WTC11 (cell line): ENCODE results near the gene ADAD2.

Source experiments
- CREB1 ChIP-seq: sonication (generic); formaldehyde crosslinking; IDR thresholded peaks from 2 replicates; pipeline ENCODE4 v1.8.0; 2023; ENCODE audit warnings: mild to moderate bottlenecking, missing genetic modification reagents
- ETV6 ChIP-seq: sonication (generic); formaldehyde crosslinking; IDR thresholded peaks from 2 replicates; pipeline ENCODE4 v1.8.1; 2022; ENCODE audit warnings: mild to moderate bottlenecking, missing genetic modification reagents
- MXD4 ChIP-seq: fragments of 250-450 bp; sonication (Bioruptor Pico); IDR thresholded peaks from 2 replicates; pipeline ENCODE4 v1.8.0; 2021; ENCODE audit warnings: mild to moderate bottlenecking, moderate library complexity, borderline replicate concordance
- NFATC4 ChIP-seq: fragments of 250-450 bp; sonication (Bioruptor Pico); IDR thresholded peaks from 2 replicates; pipeline ENCODE4 v1.9.0; 2021; ENCODE audit warnings: mild to moderate bottlenecking
- PRRX2 ChIP-seq: fragments of 250-450 bp; sonication (Bioruptor Pico); IDR thresholded peaks from 2 replicates; pipeline ENCODE4 v1.8.0; 2021; ENCODE audit warnings: mild to moderate bottlenecking
- ZNF121 ChIP-seq: sonication (generic); formaldehyde crosslinking; IDR thresholded peaks from 2 replicates; pipeline ENCODE4 v1.8.0; 2023; ENCODE audit warnings: missing genetic modification reagents
- TF ChIP-seq, protein P1 (sequence below): sonication (generic); formaldehyde crosslinking; IDR thresholded peaks from 2 replicates; pipeline ENCODE4 v1.8.0; 2023; ENCODE audit warnings: mild to moderate bottlenecking, missing genetic modification reagents
- TF ChIP-seq, protein P2 (sequence below): fragments of 200-600 bp; IDR thresholded peaks from 2 replicates; pipeline ENCODE4 v1.8.0; 2022; ENCODE audit warnings: antibody characterized with exemption
- TF ChIP-seq, protein P3 (sequence below): sonication (generic); formaldehyde crosslinking; conservative IDR thresholded peaks from 2 replicates; pipeline ENCODE4 v1.8.1; 2022; ENCODE audit warnings: mild to moderate bottlenecking, missing genetic modification reagents
- TF ChIP-seq, protein P4 (sequence below): sonication (generic); formaldehyde crosslinking; IDR thresholded peaks from 2 replicates; pipeline ENCODE4 v1.8.1; 2022; ENCODE audit warnings: low read depth, missing genetic modification reagents, borderline replicate concordance

DNA sequence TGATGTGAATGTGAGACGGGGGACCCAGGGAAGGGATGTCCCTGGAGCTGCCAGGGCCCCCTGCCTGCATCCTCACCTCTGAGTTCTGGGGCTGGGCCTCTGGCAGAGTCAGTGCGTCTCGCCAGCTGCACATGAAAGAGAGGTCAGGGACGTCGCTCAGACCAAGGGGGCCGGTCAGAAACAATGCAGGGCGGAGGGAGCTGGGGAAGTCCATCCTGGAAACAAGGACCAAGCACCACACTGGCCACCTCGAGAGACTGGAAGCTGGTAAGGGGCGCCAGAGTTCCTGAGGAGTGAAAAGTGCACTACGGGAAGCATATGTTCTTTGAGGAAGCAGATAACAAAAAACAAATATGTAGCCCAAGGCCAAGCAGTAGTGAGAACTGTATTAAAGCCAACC is 6.2 kb upstream of the ADAD2 start:
- TF ChIP-seq ETV6 = no peak
- TF ChIP-seq, protein P1, sequence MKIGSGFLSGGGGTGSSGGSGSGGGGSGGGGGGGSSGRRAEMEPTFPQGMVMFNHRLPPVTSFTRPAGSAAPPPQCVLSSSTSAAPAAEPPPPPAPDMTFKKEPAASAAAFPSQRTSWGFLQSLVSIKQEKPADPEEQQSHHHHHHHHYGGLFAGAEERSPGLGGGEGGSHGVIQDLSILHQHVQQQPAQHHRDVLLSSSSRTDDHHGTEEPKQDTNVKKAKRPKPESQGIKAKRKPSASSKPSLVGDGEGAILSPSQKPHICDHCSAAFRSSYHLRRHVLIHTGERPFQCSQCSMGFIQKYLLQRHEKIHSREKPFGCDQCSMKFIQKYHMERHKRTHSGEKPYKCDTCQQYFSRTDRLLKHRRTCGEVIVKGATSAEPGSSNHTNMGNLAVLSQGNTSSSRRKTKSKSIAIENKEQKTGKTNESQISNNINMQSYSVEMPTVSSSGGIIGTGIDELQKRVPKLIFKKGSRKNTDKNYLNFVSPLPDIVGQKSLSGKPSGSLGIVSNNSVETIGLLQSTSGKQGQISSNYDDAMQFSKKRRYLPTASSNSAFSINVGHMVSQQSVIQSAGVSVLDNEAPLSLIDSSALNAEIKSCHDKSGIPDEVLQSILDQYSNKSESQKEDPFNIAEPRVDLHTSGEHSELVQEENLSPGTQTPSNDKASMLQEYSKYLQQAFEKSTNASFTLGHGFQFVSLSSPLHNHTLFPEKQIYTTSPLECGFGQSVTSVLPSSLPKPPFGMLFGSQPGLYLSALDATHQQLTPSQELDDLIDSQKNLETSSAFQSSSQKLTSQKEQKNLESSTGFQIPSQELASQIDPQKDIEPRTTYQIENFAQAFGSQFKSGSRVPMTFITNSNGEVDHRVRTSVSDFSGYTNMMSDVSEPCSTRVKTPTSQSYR = no peak
- no peak for TF ChIP-seq NFATC4 (CRISPR knock-in tag)
- TF ChIP-seq PRRX2 = no peak
- TF ChIP-seq, protein P2, sequence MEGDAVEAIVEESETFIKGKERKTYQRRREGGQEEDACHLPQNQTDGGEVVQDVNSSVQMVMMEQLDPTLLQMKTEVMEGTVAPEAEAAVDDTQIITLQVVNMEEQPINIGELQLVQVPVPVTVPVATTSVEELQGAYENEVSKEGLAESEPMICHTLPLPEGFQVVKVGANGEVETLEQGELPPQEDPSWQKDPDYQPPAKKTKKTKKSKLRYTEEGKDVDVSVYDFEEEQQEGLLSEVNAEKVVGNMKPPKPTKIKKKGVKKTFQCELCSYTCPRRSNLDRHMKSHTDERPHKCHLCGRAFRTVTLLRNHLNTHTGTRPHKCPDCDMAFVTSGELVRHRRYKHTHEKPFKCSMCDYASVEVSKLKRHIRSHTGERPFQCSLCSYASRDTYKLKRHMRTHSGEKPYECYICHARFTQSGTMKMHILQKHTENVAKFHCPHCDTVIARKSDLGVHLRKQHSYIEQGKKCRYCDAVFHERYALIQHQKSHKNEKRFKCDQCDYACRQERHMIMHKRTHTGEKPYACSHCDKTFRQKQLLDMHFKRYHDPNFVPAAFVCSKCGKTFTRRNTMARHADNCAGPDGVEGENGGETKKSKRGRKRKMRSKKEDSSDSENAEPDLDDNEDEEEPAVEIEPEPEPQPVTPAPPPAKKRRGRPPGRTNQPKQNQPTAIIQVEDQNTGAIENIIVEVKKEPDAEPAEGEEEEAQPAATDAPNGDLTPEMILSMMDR = no peak
- no peak for TF ChIP-seq CREB1
- TF ChIP-seq, protein P3, sequence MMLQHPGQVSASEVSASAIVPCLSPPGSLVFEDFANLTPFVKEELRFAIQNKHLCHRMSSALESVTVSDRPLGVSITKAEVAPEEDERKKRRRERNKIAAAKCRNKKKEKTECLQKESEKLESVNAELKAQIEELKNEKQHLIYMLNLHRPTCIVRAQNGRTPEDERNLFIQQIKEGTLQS (CRISPR knock-in tag) = no peak
- TF ChIP-seq MXD4 = no peak
- TF ChIP-seq, protein P4, sequence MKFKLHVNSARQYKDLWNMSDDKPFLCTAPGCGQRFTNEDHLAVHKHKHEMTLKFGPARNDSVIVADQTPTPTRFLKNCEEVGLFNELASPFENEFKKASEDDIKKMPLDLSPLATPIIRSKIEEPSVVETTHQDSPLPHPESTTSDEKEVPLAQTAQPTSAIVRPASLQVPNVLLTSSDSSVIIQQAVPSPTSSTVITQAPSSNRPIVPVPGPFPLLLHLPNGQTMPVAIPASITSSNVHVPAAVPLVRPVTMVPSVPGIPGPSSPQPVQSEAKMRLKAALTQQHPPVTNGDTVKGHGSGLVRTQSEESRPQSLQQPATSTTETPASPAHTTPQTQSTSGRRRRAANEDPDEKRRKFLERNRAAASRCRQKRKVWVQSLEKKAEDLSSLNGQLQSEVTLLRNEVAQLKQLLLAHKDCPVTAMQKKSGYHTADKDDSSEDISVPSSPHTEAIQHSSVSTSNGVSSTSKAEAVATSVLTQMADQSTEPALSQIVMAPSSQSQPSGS (CRISPR knock-in tag) = no peak
- no peak for TF ChIP-seq ZNF121 (CRISPR knock-in tag)
